ENCODE data around the gene GGCX.
"Not testable (repeated sequence)": the region's sequence is repeated elsewhere in the genome, so short reads cannot be mapped to it uniquely, and the experiment has no call there.

Gene GGCX

GRCh38 chr2:85561280-85562212 lies at the start of gene GGCX:
GGCX (minus strand) TSS chr2:85561493; CDS start chr2:85561428, 65 bp downstream.
- H3K4me3 ChIP-seq (ENCODE audit: control insufficient read depth, low read depth, low read length), result peak within 1 kb of the TSS; percentile 93
- TF ChIP-seq, protein P1, sequence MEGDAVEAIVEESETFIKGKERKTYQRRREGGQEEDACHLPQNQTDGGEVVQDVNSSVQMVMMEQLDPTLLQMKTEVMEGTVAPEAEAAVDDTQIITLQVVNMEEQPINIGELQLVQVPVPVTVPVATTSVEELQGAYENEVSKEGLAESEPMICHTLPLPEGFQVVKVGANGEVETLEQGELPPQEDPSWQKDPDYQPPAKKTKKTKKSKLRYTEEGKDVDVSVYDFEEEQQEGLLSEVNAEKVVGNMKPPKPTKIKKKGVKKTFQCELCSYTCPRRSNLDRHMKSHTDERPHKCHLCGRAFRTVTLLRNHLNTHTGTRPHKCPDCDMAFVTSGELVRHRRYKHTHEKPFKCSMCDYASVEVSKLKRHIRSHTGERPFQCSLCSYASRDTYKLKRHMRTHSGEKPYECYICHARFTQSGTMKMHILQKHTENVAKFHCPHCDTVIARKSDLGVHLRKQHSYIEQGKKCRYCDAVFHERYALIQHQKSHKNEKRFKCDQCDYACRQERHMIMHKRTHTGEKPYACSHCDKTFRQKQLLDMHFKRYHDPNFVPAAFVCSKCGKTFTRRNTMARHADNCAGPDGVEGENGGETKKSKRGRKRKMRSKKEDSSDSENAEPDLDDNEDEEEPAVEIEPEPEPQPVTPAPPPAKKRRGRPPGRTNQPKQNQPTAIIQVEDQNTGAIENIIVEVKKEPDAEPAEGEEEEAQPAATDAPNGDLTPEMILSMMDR (conservative IDR thresholded peaks at IDR 0.05; ENCODE audit: control insufficient read depth, insufficient read depth, low read depth, low read length), result no peak
- DNase-seq (ENCODE audit: low read depth), result peak; percentile 90

DNA sequence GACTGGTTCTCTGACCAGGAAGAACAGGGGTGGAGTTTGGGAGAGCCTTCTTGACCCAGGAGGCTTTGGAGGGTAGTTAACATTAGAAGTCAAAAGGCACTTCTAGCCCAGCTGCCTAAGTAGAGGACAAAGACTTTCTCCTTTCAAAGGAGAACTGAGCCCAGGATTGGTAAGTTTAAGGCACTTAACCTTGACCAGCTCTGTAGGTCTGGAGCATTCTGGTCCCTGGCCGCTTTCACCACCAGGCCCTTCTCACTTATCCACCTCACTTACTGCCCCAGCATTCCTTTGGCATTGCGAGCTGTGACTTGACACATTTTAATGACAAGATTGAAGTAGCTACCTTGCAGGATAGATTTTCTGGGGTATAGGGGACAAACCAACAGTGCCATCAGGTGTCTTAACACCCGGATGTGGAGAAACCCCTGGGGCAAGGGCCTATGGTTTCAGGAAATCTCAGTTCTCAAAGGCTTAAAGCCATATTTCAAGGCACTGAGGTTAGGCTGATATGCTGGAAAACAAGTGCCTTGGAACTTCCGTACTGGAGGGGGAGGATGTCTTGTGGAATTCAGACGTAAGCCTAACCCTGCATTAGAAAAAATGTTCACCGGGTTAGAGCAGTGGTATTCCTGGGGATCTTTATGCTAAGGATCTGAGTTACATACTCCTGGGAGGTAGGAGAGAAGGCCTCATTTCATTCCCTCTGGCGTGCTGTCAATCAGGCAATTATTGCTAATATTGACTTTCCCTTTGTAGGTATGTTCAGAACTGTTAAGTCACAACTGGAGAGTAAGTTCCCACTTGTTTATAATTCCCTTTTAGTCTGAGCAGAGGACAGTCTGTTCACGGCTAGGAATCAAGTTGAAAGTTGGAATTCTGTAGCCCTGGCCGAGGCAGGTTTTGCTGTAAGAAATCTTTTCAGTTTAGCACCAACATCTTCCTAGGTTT lies 46.2 kb upstream of the GGCX start:
- TF ChIP-seq, protein P1 (conservative IDR thresholded peaks at IDR 0.05; ENCODE audit: control insufficient read depth, insufficient read depth, low read depth, low read length), result no peak
- no peak overlapping the region for H3K4me3 ChIP-seq (ENCODE audit: control insufficient read depth, low read depth, low read length)
- no peak for DNase-seq (ENCODE audit: low read depth)

GRCh38 chr2:85606116-85606455 lies 44.8 kb upstream of the GGCX start:
- DNase-seq (ENCODE audit: low read depth), result no peak
- TF ChIP-seq, protein P1 (conservative IDR thresholded peaks at IDR 0.05; ENCODE audit: control insufficient read depth, insufficient read depth, low read depth, low read length), result no peak
- no peak overlapping the region for H3K4me3 ChIP-seq (ENCODE audit: control insufficient read depth, low read depth, low read length)

DNA sequence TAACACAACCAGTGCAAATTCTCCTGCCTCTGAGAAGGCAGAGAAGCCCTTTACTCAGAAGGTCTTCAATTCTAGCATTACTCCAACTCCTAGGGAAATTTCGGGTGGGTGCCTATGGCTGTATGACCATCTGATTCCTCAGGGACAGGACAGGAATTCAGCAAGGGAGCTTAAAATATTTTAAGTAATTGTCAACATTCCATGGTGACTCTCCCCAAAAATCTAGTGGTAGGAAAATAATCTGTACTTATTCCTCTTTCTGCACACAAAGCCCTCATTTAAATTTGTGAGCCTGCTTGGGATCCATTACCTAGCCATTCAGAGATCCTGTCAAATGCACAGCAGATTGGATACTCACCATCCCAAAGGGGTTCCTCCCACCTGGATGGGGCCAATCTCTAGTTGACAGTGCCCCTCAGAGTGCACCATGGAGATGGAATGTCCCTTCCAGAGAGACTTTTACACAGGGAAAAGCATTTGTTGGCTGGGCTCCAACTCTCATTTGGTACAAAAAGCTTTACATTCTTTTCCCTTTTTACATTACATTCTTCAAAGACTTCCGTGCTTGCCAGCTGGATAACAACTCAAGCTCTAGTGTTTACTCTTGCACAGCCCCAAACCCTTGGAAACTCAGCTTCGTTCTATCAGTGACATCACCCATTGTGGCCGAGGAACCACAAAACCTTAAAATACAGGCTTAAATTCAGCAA lies 44.3 kb upstream of the GGCX start:
- DNase-seq (ENCODE audit: low read depth), result no peak
- TF ChIP-seq, protein P1 (conservative IDR thresholded peaks at IDR 0.05; ENCODE audit: control insufficient read depth, insufficient read depth, low read depth, low read length), result no peak
- H3K4me3 ChIP-seq (ENCODE audit: control insufficient read depth, low read depth, low read length), result no peak overlapping the region

- DNase-seq (ENCODE audit: low read depth), result no peak
- H3K4me3 ChIP-seq (ENCODE audit: control insufficient read depth, low read depth, low read length), result no peak overlapping the region
- TF ChIP-seq, protein P1 (conservative IDR thresholded peaks at IDR 0.05; ENCODE audit: control insufficient read depth, insufficient read depth, low read depth, low read length), result no peak
Measured at GRCh38 chr2:85604568-85605339, 43.5 kb upstream of the GGCX start.

GRCh38 chr2:85604133-85604444 lies 42.8 kb upstream of the GGCX start:
- H3K4me3 ChIP-seq (ENCODE audit: control insufficient read depth, low read depth, low read length); DNase-seq (ENCODE audit: low read depth): not testable (repeated sequence)
